Sigmoid colon (tissue), 4 donors: ENCODE results near the gene TEKT5.

Source experiments
- EP300 ChIP-seq, 4 donors: sonication (generic); formaldehyde crosslinking; IDR thresholded peaks; one replicate each; pipeline ENCODE4 v1.6.1; 2017; ENCODE audit warnings: antibody characterized with exemption in 4 of 4
- POLR2AphosphoS5 ChIP-seq, 4 donors: sonication (generic); formaldehyde crosslinking; IDR thresholded peaks; one replicate each; pipeline ENCODE4 v1.6.1; 2017; ENCODE audit warnings: antibody characterized with exemption in 4 of 4
- TF ChIP-seq, protein P1 (sequence below), 4 experiments: fragments of 450-650 bp in 3 of 4; fragments of 200-600 bp in 1 of 4; IDR thresholded peaks; one replicate each; pipeline ENCODE4 v1.5.1; 2016 to 2019; ENCODE audit warnings: antibody characterized with exemption in 4 of 4, mild to moderate bottlenecking in 3 of 4, moderate library complexity in 2 of 4

DNA sequence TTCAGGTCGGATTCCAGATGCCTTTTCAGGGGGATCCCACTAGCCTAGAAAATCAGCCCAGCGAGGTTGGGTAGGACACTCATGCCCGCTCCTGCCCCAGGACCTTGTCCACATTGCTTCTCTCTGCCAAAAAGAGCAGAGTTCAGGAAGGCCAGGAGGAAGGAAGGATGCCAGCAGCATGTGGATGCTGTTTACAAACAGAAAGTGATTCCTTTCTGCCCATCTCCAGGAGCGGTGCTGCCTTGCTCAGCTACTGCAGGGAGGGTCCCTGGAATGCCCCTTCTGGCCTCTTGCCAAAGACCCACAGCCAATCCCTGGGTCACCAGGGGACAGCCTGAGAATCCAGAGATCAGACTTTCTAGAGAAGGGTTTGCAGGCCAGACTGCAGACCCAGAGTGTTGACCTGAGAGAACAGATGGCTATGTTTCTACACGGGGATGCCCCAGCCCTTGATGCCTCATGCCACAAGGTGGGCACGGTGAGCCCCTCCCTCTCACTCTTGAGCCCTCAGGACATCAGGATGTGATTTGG lies 82.0 kb downstream of the TEKT5 start:
- TF ChIP-seq, protein P1, sequence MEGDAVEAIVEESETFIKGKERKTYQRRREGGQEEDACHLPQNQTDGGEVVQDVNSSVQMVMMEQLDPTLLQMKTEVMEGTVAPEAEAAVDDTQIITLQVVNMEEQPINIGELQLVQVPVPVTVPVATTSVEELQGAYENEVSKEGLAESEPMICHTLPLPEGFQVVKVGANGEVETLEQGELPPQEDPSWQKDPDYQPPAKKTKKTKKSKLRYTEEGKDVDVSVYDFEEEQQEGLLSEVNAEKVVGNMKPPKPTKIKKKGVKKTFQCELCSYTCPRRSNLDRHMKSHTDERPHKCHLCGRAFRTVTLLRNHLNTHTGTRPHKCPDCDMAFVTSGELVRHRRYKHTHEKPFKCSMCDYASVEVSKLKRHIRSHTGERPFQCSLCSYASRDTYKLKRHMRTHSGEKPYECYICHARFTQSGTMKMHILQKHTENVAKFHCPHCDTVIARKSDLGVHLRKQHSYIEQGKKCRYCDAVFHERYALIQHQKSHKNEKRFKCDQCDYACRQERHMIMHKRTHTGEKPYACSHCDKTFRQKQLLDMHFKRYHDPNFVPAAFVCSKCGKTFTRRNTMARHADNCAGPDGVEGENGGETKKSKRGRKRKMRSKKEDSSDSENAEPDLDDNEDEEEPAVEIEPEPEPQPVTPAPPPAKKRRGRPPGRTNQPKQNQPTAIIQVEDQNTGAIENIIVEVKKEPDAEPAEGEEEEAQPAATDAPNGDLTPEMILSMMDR (IDR thresholded peaks at IDR 0.05) = no peak
- TF ChIP-seq EP300 (IDR thresholded peaks at IDR 0.05) (no peak), POLR2AphosphoS5 (IDR thresholded peaks at IDR 0.05) (no peak)
